Measurements from ENCODE around the gene SLIT3. TPM values are rescaled to one million over a fixed set of nuclear protein-coding genes. Genes with fewer than 3 reads are reported as not detected.

Gene SLIT3
- total RNA-seq, 2 experiments from 2014 or later = not detected

DNA sequence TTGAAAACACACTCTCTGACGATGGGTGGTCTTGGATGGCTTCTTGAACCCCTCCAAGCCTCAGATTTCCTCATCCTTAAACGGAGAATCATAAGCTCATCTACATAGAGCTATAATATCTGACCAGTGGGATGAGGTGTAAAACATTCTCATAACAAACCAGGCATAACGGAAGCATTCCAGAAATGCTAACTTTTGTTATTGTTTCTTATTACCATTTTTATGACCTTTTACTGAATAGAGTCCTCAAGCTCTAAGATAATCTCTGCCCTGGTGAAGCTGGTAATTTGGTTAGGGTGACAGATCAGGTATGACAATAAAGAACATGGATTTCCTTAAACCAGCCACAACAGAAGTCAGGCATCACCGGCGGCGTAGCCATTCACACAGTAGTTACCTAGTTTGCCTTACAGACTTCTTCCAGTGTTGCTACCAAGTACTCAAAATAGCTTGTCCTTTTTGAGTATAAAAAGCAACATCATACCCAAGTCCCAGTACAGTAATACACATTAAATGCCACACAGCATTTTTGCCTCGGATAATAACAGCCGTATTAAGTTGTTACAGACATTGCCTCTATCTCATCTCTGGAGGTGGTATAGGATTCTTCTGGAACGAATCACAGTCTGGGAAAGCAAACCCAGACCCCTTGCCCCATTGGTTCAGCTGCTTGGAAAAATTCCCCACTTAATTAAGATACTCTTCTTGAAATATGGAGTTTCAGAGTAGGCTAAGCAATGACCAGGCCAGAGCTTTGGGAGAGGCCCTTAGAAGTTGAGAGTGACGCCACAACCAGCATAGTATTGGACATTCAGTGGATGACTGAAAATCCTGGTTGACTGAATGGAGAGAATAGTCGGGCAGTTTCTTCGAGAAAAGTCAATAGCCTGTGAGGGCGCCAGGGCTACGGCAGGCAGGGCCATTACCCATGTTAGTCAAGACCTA, 252.5 kb downstream of the SLIT3 start:
- no peak overlapping the region for H3K4me3 ChIP-seq (ENCODE audit: low read length)
- H3K27ac ChIP-seq (ENCODE audit: low read depth in 1 of 2, low read length in 2 of 2) = no peak overlapping the region
- peaks cover 4% of the 10 kb centered on the region for H3K27me3 Mint-ChIP-seq
- intact Hi-C loops (cut with DNase I, micrococcal nuclease) = no loop called here
- H3K27ac Mint-ChIP-seq = no peak overlapping the region
- no peak for DNase-seq
- no peaks in the 10 kb centered on the region for H3K36me3 Mint-ChIP-seq (ENCODE audit: low read depth)
- ChIA-PET POLR2A (no interaction called here), CTCF (no interaction called here)
- no peaks in the 10 kb centered on the region for H3K9me3 Mint-ChIP-seq
- TF ChIP-seq, protein P1, sequence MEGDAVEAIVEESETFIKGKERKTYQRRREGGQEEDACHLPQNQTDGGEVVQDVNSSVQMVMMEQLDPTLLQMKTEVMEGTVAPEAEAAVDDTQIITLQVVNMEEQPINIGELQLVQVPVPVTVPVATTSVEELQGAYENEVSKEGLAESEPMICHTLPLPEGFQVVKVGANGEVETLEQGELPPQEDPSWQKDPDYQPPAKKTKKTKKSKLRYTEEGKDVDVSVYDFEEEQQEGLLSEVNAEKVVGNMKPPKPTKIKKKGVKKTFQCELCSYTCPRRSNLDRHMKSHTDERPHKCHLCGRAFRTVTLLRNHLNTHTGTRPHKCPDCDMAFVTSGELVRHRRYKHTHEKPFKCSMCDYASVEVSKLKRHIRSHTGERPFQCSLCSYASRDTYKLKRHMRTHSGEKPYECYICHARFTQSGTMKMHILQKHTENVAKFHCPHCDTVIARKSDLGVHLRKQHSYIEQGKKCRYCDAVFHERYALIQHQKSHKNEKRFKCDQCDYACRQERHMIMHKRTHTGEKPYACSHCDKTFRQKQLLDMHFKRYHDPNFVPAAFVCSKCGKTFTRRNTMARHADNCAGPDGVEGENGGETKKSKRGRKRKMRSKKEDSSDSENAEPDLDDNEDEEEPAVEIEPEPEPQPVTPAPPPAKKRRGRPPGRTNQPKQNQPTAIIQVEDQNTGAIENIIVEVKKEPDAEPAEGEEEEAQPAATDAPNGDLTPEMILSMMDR (IDR thresholded peaks at IDR 0.05) = no peak
- no peaks in the 10 kb centered on the region for H3K36me3 ChIP-seq (ENCODE audit: insufficient read depth, low read length)
- H3K4me3 Mint-ChIP-seq = no peak overlapping the region
- H3K4me1 ChIP-seq (ENCODE audit: insufficient read depth, low read length) = no peaks in the 10 kb centered on the region
- ATAC-seq (ENCODE audit: poor library complexity) = no peak
- no peaks in the 10 kb centered on the region for H3K9me3 ChIP-seq (ENCODE audit: control insufficient read depth in 1 of 2, insufficient read depth in 1 of 2, low read length in 2 of 2)
- peaks cover 0 to 4% of the 10 kb centered on the region in 2 experiments for H3K27me3 ChIP-seq (ENCODE audit: control insufficient read depth in 1 of 2, insufficient read depth in 2 of 2, low read length in 2 of 2)
- no peaks in the 10 kb centered on the region for H3K4me1 Mint-ChIP-seq (ENCODE audit: low read depth)

DNA sequence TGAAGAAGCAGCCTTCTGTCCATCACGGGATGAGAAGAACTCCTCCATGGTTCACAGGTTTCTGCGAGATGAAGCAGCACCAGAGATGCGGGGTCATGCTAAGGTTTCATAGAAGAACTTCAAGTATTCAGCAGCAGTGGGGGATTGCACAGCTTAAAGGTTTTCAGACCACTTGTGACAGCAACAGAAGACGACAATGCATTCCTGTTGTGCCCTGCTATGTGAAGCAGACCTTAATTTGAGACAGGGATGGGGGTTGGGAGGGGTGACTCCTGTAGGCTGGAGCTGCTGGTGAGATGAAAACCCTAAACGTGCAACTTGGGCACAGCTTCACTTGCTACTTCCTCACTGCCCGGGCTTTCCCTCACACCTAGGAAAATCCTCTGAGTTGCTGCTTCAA, 256.0 kb downstream of the SLIT3 start:
- H3K36me3 Mint-ChIP-seq (ENCODE audit: low read depth) = no peaks in the 10 kb centered on the region
- intact Hi-C loops (cut with DNase I, micrococcal nuclease) = no loop called here
- Histone ChIP-seq H3K9me3 (ENCODE audit: control insufficient read depth in 1 of 2, insufficient read depth in 1 of 2, low read length in 2 of 2) (no peaks in the 10 kb centered on the region), H3K36me3 (ENCODE audit: insufficient read depth, low read length) (no peaks in the 10 kb centered on the region), H3K27me3 (ENCODE audit: control insufficient read depth in 1 of 2, insufficient read depth in 2 of 2, low read length in 2 of 2) (peaks cover 0 to 6% of the 10 kb centered on the region in 2 experiments), H3K27ac (ENCODE audit: low read depth in 1 of 2, low read length in 2 of 2) (no peak overlapping the region), H3K4me3 (ENCODE audit: low read length) (no peak overlapping the region), H3K4me1 (ENCODE audit: insufficient read depth, low read length) (no peaks in the 10 kb centered on the region)
- ATAC-seq (ENCODE audit: poor library complexity) (no peak), DNase-seq (no peak)
- no peaks in the 10 kb centered on the region for H3K9me3 Mint-ChIP-seq
- TF ChIP-seq, protein P1 (IDR thresholded peaks at IDR 0.05) = no peak
- peaks cover 4% of the 10 kb centered on the region for H3K27me3 Mint-ChIP-seq
- H3K4me1 Mint-ChIP-seq (ENCODE audit: low read depth) = no peaks in the 10 kb centered on the region
- ChIA-PET CTCF (no interaction called here), POLR2A (no interaction called here)
- H3K4me3 Mint-ChIP-seq = no peak overlapping the region
- H3K27ac Mint-ChIP-seq = no peak overlapping the region

DNA sequence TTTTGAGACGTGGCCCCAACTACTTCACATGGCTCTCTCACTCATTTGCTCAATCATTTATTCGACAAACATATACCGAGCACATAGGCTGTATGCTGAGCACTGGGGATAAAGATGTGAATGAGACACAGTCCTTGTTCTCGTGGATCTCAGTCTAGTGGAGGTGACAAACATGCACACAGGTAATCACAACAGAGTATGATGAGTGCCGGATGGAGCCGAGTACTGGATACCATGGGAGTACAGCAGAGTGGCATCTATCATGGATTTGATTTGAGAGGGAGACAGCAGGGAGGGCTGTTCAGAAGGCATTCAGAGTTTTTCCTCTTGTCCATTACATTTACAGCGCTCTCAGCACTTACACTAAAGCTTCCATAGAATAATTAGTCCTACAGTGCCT, 259.8 kb downstream of the SLIT3 start:
- Mint-ChIP-seq H3K9me3 (no peaks in the 10 kb centered on the region), H3K36me3 (ENCODE audit: low read depth) (no peaks in the 10 kb centered on the region), H3K4me1 (ENCODE audit: low read depth) (no peaks in the 10 kb centered on the region), H3K27me3 (peaks cover 17% of the 10 kb centered on the region), H3K27ac (no peak overlapping the region), H3K4me3 (no peak overlapping the region)
- intact Hi-C loops (cut with DNase I, micrococcal nuclease) = no loop called here
- Histone ChIP-seq H3K4me3 (ENCODE audit: low read length) (no peak overlapping the region), H3K36me3 (ENCODE audit: insufficient read depth, low read length) (no peaks in the 10 kb centered on the region), H3K4me1 (ENCODE audit: insufficient read depth, low read length) (no peaks in the 10 kb centered on the region), H3K27ac (ENCODE audit: low read depth in 1 of 2, low read length in 2 of 2) (no peak overlapping the region), H3K9me3 (ENCODE audit: control insufficient read depth in 1 of 2, insufficient read depth in 1 of 2, low read length in 2 of 2) (no peaks in the 10 kb centered on the region), H3K27me3 (ENCODE audit: control insufficient read depth in 1 of 2, insufficient read depth in 2 of 2, low read length in 2 of 2) (peaks cover 0 to 6% of the 10 kb centered on the region in 2 experiments)
- ChIA-PET POLR2A (no interaction called here), CTCF (no interaction called here)
- ATAC-seq (ENCODE audit: poor library complexity) (no peak), DNase-seq (no peak)
- TF ChIP-seq, protein P1 (IDR thresholded peaks at IDR 0.05) = no peak
